ENCODE measurements around the gene PKDREJ. TPM values are rescaled to one million over a fixed set of nuclear protein-coding genes. Genes with fewer than 3 reads are reported as not detected.

The PKDREJ gene
- total RNA-seq, 1 donor from 2014 or later = 0.04 TPM

DNA sequence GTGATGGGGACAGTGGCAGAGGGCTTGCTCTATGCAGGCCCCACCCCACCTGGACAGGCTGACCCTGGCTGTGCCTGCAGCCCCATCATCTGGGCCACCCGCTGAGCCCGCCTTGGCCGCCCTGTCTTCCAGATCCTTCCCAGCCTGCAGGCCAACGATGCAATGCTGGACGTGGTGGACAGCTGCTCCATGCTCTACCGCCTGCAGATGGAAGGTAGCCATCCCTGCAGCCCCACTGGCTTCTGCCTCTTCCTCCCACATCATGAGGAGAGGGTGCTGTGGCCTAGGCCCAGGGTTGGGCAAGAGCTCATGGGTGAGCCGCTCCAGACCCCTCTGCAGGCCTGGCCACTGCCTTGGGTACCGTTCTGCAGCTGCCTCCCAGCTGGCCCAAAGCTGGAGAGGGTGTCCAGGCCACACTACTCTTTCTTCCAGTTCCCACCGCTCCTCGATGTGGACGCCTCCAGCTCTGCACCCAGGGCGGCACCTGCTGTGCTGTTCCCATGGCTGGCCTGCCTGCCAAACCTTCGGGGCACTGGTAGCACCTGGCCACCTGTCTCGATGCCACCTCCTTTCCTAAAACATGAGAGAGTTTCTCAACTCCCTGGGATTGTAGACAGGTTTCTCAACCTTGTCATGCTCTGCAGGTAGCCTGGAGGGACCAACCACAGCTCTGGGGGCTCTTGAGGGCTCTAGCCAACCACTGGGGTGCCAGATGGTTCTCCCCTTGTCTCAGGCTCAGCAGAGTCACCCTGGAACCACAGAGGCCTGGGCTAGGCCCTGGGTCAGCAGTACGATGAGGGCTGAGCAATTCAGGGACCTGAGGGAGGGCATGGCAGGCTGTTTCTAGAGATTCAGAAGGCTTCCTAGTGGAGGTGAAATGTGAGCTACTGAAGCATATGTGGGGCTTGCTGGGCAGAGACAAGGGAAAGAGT lies 24.1 kb upstream of the PKDREJ start:
- Mint-ChIP-seq H3K36me3 (peaks cover 25% of the 10 kb centered on the region), H3K27ac (no peak overlapping the region), H3K9me3 (no peaks in the 10 kb centered on the region), H3K4me3 (no peak overlapping the region), H3K27me3 (ENCODE audit: low read depth) (no peaks in the 10 kb centered on the region), H3K4me1 (no peaks in the 10 kb centered on the region)
- TF ChIP-seq, protein P1, sequence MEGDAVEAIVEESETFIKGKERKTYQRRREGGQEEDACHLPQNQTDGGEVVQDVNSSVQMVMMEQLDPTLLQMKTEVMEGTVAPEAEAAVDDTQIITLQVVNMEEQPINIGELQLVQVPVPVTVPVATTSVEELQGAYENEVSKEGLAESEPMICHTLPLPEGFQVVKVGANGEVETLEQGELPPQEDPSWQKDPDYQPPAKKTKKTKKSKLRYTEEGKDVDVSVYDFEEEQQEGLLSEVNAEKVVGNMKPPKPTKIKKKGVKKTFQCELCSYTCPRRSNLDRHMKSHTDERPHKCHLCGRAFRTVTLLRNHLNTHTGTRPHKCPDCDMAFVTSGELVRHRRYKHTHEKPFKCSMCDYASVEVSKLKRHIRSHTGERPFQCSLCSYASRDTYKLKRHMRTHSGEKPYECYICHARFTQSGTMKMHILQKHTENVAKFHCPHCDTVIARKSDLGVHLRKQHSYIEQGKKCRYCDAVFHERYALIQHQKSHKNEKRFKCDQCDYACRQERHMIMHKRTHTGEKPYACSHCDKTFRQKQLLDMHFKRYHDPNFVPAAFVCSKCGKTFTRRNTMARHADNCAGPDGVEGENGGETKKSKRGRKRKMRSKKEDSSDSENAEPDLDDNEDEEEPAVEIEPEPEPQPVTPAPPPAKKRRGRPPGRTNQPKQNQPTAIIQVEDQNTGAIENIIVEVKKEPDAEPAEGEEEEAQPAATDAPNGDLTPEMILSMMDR (IDR thresholded peaks at IDR 0.05; ENCODE audit: unreplicated experiment) = no peak
- DNase-seq (ENCODE audit: low spot score in 2 of 2, unreplicated experiment in 2 of 2) = no peak

DNA sequence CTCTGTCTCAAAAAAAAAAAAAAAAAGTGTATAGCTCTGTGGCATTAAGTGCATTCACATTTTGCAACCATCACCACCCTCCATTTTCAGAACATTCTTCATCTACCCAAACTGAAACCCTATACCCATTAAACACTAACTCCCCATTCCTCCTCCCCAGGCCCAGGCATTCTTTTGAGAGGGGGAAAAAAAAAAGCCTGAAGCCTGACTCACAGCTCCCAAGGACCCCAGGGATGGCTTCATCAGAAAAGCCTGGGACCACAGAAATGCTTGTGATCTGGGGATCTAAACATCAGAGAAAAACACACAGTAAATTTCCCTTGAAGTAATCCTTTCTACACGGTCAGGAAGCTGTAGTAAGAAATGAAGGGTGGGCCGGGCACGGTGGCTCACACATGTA lies 22.9 kb upstream of the PKDREJ start:
- Mint-ChIP-seq H3K27ac (no peak overlapping the region), H3K4me3 (no peak overlapping the region), H3K4me1 (no peaks in the 10 kb centered on the region), H3K9me3 (no peaks in the 10 kb centered on the region), H3K27me3 (ENCODE audit: low read depth) (no peaks in the 10 kb centered on the region), H3K36me3 (peaks cover 31% of the 10 kb centered on the region)
- TF ChIP-seq, protein P1 (IDR thresholded peaks at IDR 0.05; ENCODE audit: unreplicated experiment) = no peak
- no peak for DNase-seq (ENCODE audit: low spot score in 2 of 2, unreplicated experiment in 2 of 2)

DNA sequence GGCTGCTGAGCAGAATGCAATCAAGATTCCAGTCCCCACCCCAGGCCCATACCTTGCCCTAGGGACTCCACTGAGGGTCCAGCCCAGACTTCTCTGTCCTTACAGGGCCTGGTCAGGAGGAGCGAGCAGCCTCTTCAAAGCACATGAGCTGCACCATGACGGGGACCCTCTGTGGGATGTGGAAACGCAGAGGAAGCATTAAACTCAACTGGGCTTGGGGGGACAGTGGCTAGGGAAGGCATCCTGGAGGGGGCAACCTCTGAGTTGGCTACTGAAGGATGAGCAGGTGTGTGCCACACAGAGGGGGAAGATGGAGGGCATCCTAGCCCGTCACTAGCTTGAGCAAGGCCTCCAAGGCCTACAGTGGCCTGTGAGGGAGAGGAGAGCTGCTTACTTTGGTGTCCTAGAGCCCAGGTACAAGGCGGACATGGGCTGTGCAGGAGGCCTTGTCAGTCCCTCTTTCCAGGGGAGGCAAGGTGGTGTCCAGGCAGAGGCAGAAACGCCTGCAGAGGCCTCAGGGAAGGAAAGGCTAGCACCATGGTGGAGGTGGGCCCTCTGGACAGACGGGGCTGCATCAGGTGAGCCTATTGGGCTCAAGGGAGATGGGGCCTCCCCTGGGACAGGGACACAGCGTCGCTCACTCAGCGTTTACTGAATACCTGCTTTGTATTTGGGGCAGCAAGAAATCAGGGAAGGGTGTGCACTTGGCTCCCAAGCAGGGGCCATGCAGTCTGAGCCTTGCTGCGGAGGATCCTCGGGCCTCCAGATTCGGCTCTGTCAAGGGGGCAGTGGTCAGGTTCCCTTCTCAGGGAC lies 18.9 kb upstream of the PKDREJ start:
- TF ChIP-seq, protein P1 (IDR thresholded peaks at IDR 0.05; ENCODE audit: unreplicated experiment) = no peak
- no peak overlapping the region for H3K4me3 Mint-ChIP-seq
- no peaks in the 10 kb centered on the region for H3K9me3 Mint-ChIP-seq
- H3K36me3 Mint-ChIP-seq = peaks cover 38% of the 10 kb centered on the region
- no peaks in the 10 kb centered on the region for H3K27me3 Mint-ChIP-seq (ENCODE audit: low read depth)
- H3K4me1 Mint-ChIP-seq = no peaks in the 10 kb centered on the region
- no peak for DNase-seq (ENCODE audit: low spot score in 2 of 2, unreplicated experiment in 2 of 2)
- H3K27ac Mint-ChIP-seq = no peak overlapping the region

DNA sequence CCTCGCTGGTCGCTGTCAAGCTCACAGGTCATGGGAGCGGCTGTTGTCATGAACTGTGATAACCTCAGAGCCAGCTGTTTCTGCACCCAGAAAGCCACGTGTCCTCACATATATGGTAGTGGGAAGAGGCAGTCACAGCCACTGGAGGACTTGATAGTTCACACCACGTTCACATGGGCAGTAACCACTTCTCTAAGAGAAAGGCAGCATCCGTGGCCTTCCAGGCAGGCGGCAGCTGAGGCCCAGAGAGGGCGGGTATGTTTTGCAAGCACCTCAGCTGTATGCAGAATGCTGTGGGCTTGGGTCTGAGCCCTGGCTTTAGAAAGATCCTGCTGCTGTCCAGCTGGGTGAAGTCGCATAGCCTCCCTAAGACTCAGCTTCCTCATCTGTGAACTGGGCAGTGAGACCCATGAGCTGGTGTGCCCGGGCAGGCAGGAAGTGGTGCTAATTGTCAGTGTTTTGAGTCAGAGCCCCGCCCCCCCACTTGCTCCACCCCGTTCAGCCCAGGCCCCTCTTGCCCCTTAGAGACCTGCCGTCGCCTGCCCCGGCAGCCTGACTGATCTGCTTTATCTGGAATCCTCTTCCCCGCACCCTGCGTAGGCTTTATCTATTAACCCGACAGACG lies 18.0 kb upstream of the PKDREJ start:
- H3K9me3 Mint-ChIP-seq = no peaks in the 10 kb centered on the region
- TF ChIP-seq, protein P1 (IDR thresholded peaks at IDR 0.05; ENCODE audit: unreplicated experiment) = no peak
- no peaks in the 10 kb centered on the region for H3K27me3 Mint-ChIP-seq (ENCODE audit: low read depth)
- no peak overlapping the region for H3K4me3 Mint-ChIP-seq
- no peak overlapping the region for H3K27ac Mint-ChIP-seq
- no peak for DNase-seq (ENCODE audit: low spot score in 2 of 2, unreplicated experiment in 2 of 2)
- H3K36me3 Mint-ChIP-seq = peaks cover 40% of the 10 kb centered on the region
- no peaks in the 10 kb centered on the region for H3K4me1 Mint-ChIP-seq

DNA sequence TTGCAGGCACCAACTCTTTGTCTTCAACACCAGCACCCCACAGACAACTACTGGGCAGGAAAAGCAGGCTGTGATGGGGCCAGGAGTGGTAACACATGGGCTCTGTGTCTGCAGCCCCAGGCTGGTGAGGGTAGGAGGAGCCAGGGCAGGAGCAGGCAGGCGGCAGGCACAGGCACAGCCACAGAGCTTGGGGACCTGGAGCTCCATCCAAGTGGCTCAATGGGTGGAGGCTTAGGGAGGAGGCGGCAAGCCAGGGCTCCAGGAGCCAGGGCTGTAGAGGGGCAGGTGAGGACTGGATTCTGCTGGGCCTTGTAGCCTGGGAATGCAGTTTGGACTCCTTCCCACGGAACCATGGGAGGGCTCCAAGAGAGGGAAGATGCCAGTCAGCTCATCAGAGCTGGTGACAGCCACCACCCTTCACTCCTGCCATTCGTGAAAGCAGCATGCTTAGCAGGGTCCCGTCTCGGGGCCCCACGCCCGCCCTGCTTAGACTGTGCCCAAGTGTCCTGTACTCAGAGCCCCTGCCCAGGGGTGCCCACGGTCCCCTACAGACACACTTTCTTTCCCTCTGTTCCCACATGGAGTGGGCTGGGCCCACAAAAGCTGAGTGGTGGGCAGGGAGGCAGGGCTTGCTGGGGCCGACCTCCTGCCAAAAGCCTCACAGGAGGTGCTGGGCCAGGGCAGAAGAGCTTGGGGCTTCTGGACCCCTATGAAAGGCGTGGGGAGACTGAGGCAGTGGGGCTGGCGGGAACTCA lies 17.1 kb upstream of the PKDREJ start:
- no peaks in the 10 kb centered on the region for H3K4me1 Mint-ChIP-seq
- H3K9me3 Mint-ChIP-seq = peaks cover 3% of the 10 kb centered on the region
- peaks cover 42% of the 10 kb centered on the region for H3K36me3 Mint-ChIP-seq
- no peak for DNase-seq (ENCODE audit: low spot score in 2 of 2, unreplicated experiment in 2 of 2)
- H3K27me3 Mint-ChIP-seq (ENCODE audit: low read depth) = no peaks in the 10 kb centered on the region
- TF ChIP-seq, protein P1 (IDR thresholded peaks at IDR 0.05; ENCODE audit: unreplicated experiment) = no peak
- no peak overlapping the region for H3K4me3 Mint-ChIP-seq
- H3K27ac Mint-ChIP-seq = no peak overlapping the region
